Measurements from ENCODE around the gene RGS13. TPM values are rescaled to one million over a fixed set of nuclear protein-coding genes. Genes with fewer than 3 reads are reported as not detected.

Gene RGS13
- total and polyA plus RNA-seq, 4 donors = 0.64 to 2.9 (median 1.1) TPM

- no peak for ATAC-seq (ENCODE audit: low FRiP score)
- Histone ChIP-seq H3K36me3 (ENCODE audit: control insufficient read depth in 1 of 2, insufficient read depth in 2 of 2, low read length in 1 of 2) (no peaks in the 10 kb centered on the region), H3K4me1 (ENCODE audit: control insufficient read depth in 1 of 2, insufficient read depth in 2 of 2, low read length in 2 of 2) (peaks cover 1 to 2% of the 10 kb centered on the region in 2 donors), H3K4me3 (ENCODE audit: low read length in 2 of 2) (no peak overlapping the region), H3K27ac (ENCODE audit: low read depth in 1 of 2, low read length in 2 of 2) (no peak overlapping the region), H3K27me3 (ENCODE audit: control insufficient read depth in 1 of 2, insufficient read depth in 2 of 2, low read length in 1 of 2) (no peaks in the 10 kb centered on the region), H3K9me3 (ENCODE audit: control insufficient read depth, low read length) (no peaks in the 10 kb centered on the region)
- intact Hi-C loops (cut with DNase I) = no loop called here
- no peak for DNase-seq
These were observed 4.2 kb upstream of the RGS13 start for GRCh38 chr1:192631749-192632148.

GRCh38 chr1:192632188-192632587, 3.8 kb upstream of the RGS13 start:
- H3K4me3 ChIP-seq (ENCODE audit: low read length in 2 of 2) = no peak overlapping the region
- no peaks in the 10 kb centered on the region for H3K36me3 ChIP-seq (ENCODE audit: control insufficient read depth in 1 of 2, insufficient read depth in 2 of 2, low read length in 1 of 2)
- no peaks in the 10 kb centered on the region for H3K9me3 ChIP-seq (ENCODE audit: control insufficient read depth, low read length)
- DNase-seq (no peak), ATAC-seq (ENCODE audit: low FRiP score) (no peak)
- intact Hi-C loops (cut with DNase I) = no loop called here
- H3K4me1 ChIP-seq (ENCODE audit: control insufficient read depth in 1 of 2, insufficient read depth in 2 of 2, low read length in 2 of 2) = no peaks in the 10 kb centered on the region
- no peaks in the 10 kb centered on the region for H3K27me3 ChIP-seq (ENCODE audit: control insufficient read depth in 1 of 2, insufficient read depth in 2 of 2, low read length in 1 of 2)
- WGBS, 2 donors = 65 to 77% methylated on average over 3 of the region's 3 CpGs
- H3K27ac ChIP-seq (ENCODE audit: low read depth in 1 of 2, low read length in 2 of 2) = no peak overlapping the region

- DNase-seq (no peak), ATAC-seq (ENCODE audit: low FRiP score) (no peak)
- intact Hi-C loops (cut with DNase I) = no loop called here
- 85 to 91% methylated on average over 6 of the region's 6 CpGs for WGBS, 2 donors
- Histone ChIP-seq H3K4me1 (ENCODE audit: control insufficient read depth in 1 of 2, insufficient read depth in 2 of 2, low read length in 2 of 2) (no peaks in the 10 kb centered on the region), H3K27me3 (ENCODE audit: control insufficient read depth in 1 of 2, insufficient read depth in 2 of 2, low read length in 1 of 2) (no peaks in the 10 kb centered on the region), H3K27ac (ENCODE audit: low read depth in 1 of 2, low read length in 2 of 2) (no peak overlapping the region), H3K4me3 (ENCODE audit: low read length in 2 of 2) (no peak overlapping the region), H3K9me3 (ENCODE audit: control insufficient read depth, low read length) (no peaks in the 10 kb centered on the region), H3K36me3 (ENCODE audit: control insufficient read depth in 1 of 2, insufficient read depth in 2 of 2, low read length in 1 of 2) (no peaks in the 10 kb centered on the region)
These were observed 3.1 kb upstream of the RGS13 start for GRCh38 chr1:192632641-192633532.

GRCh38 chr1:192633533-192634253, 2.3 kb upstream of the RGS13 start:
- no peak for ATAC-seq (ENCODE audit: low FRiP score)
- H3K27me3 ChIP-seq (ENCODE audit: control insufficient read depth in 1 of 2, insufficient read depth in 2 of 2, low read length in 1 of 2) = no peaks in the 10 kb centered on the region
- no peaks in the 10 kb centered on the region for H3K4me1 ChIP-seq (ENCODE audit: control insufficient read depth in 1 of 2, insufficient read depth in 2 of 2, low read length in 2 of 2)
- no peak for DNase-seq
- intact Hi-C loops (cut with DNase I) = no loop called here
- H3K9me3 ChIP-seq (ENCODE audit: control insufficient read depth, low read length) = no peaks in the 10 kb centered on the region
- H3K4me3 ChIP-seq (ENCODE audit: low read length in 2 of 2) = no peak overlapping the region
- no peaks in the 10 kb centered on the region for H3K36me3 ChIP-seq (ENCODE audit: control insufficient read depth in 1 of 2, insufficient read depth in 2 of 2, low read length in 1 of 2)
- H3K27ac ChIP-seq (ENCODE audit: low read depth in 1 of 2, low read length in 2 of 2) = no peak overlapping the region
- 61 to 68% methylated on average over 7 of the region's 7 CpGs for WGBS, 2 donors

GRCh38 chr1:192635041-192635440, 906 bp upstream of the RGS13 start:
- no peak for DNase-seq
- intact Hi-C loops (cut with DNase I) = no loop called here
- no peak for ATAC-seq (ENCODE audit: low FRiP score)
- WGBS, 2 donors = 97 to 100% methylated on average over 2 of the region's 2 CpGs
- Histone ChIP-seq H3K4me3 (ENCODE audit: low read length in 2 of 2) (no peak overlapping the region), H3K27ac (ENCODE audit: low read depth in 1 of 2, low read length in 2 of 2) (no peak overlapping the region), H3K36me3 (ENCODE audit: control insufficient read depth in 1 of 2, insufficient read depth in 2 of 2, low read length in 1 of 2) (no peaks in the 10 kb centered on the region), H3K4me1 (ENCODE audit: control insufficient read depth in 1 of 2, insufficient read depth in 2 of 2, low read length in 2 of 2) (no peaks in the 10 kb centered on the region), H3K27me3 (ENCODE audit: control insufficient read depth in 1 of 2, insufficient read depth in 2 of 2, low read length in 1 of 2) (no peaks in the 10 kb centered on the region), H3K9me3 (ENCODE audit: control insufficient read depth, low read length) (no peaks in the 10 kb centered on the region)

DNA sequence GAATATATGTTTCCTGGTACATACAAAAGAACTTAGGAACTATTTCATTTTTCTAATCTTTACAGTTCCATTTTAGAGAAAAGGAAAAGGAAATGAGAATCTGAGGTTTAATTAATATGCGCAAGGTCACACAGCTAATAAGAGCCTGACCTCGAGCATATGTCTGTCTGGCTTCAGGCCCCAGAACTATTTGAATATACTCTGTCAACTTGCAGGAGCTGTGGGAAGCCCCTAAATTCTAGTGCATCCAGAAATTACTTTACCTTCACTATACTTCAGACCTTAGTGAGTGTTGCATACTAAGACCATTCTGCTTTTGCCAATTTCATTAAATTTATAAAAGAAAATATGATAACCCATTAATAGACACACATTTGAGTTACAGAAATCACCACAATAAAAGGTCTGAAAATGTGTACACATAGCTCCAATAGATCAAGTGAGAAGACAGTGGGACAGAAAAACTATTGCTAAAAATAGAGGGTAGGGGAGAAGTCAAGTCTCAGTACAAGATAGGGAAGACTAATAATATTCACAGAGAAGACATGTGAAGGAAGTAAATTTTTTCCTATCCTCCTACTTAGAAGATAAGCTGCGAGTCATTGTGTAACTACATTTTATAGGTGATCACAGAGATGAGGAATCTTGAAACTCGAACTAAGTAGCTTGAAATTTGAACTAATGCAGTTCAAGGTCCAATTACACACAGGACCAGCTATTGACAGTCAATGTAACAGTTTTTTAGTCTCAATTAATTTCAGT, 3.8 kb downstream of the RGS13 start:
- ATAC-seq (ENCODE audit: low FRiP score) (no peak), DNase-seq (no peak)
- no peaks in the 10 kb centered on the region for H3K4me1 ChIP-seq (ENCODE audit: control insufficient read depth in 1 of 2, insufficient read depth in 2 of 2, low read length in 2 of 2)
- H3K27me3 ChIP-seq (ENCODE audit: control insufficient read depth in 1 of 2, insufficient read depth in 2 of 2, low read length in 1 of 2) = no peaks in the 10 kb centered on the region
- no peaks in the 10 kb centered on the region for H3K9me3 ChIP-seq (ENCODE audit: control insufficient read depth, low read length)
- no peak overlapping the region for H3K4me3 ChIP-seq (ENCODE audit: low read length in 2 of 2)
- H3K36me3 ChIP-seq (ENCODE audit: control insufficient read depth in 1 of 2, insufficient read depth in 2 of 2, low read length in 1 of 2) = no peaks in the 10 kb centered on the region
- intact Hi-C loops (cut with DNase I) = no loop called here
- H3K27ac ChIP-seq (ENCODE audit: low read depth in 1 of 2, low read length in 2 of 2) = no peak overlapping the region
- 66 to 67% methylated on average over 4 of the region's 4 CpGs for WGBS, 2 donors

- peaks cover 0 to 2% of the 10 kb centered on the region in 2 donors for H3K36me3 ChIP-seq (ENCODE audit: control insufficient read depth in 1 of 2, insufficient read depth in 2 of 2, low read length in 1 of 2)
- intact Hi-C loops (cut with DNase I) = no loop called here
- no peak for DNase-seq
- H3K4me3 ChIP-seq (ENCODE audit: low read length in 2 of 2) = no peak overlapping the region
- H3K27ac ChIP-seq (ENCODE audit: low read depth in 1 of 2, low read length in 2 of 2) = no peak overlapping the region
- no peaks in the 10 kb centered on the region for H3K9me3 ChIP-seq (ENCODE audit: control insufficient read depth, low read length)
- no peaks in the 10 kb centered on the region for H3K27me3 ChIP-seq (ENCODE audit: control insufficient read depth in 1 of 2, insufficient read depth in 2 of 2, low read length in 1 of 2)
- H3K4me1 ChIP-seq (ENCODE audit: control insufficient read depth in 1 of 2, insufficient read depth in 2 of 2, low read length in 2 of 2) = no peaks in the 10 kb centered on the region
- WGBS, 2 donors = 99 to 100% methylated on average over 1 of the region's 1 CpG
- ATAC-seq (ENCODE audit: low FRiP score) = no peak
These were observed 16.2 kb downstream of the RGS13 start for GRCh38 chr1:192652159-192652558.

DNA sequence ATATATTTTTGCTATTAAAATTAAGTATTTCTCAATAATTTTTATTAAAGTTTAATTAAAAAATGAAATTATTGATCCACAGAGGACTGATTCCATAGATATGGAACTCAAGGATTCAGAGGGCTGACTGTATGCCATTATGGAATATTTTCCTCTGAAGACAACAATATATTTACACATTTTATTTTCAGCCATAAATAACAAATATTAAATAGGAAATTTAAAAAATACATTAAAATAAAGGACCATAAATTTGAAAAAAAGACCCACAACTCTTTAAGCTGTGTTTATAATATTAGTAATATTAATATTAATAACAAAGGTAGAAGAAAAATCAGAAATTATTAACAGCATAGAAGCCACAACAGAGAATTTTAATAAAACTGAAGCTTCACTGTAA, 18.2 kb downstream of the RGS13 start:
- H3K27ac ChIP-seq (ENCODE audit: low read depth in 1 of 2, low read length in 2 of 2) = no peak overlapping the region
- H3K4me3 ChIP-seq (ENCODE audit: low read length in 2 of 2) = no peak overlapping the region
- H3K27me3 ChIP-seq (ENCODE audit: control insufficient read depth in 1 of 2, insufficient read depth in 2 of 2, low read length in 1 of 2) = no peaks in the 10 kb centered on the region
- peaks cover 0 to 2% of the 10 kb centered on the region in 2 donors for H3K36me3 ChIP-seq (ENCODE audit: control insufficient read depth in 1 of 2, insufficient read depth in 2 of 2, low read length in 1 of 2)
- intact Hi-C loops (cut with DNase I) = no loop called here
- DNase-seq (no peak), ATAC-seq (ENCODE audit: low FRiP score) (no peak)
- H3K4me1 ChIP-seq (ENCODE audit: control insufficient read depth in 1 of 2, insufficient read depth in 2 of 2, low read length in 2 of 2) = no peaks in the 10 kb centered on the region
- H3K9me3 ChIP-seq (ENCODE audit: control insufficient read depth, low read length) = no peaks in the 10 kb centered on the region
